Measurements from ENCODE around the gene TNFSF9. TPM values are rescaled to one million over a fixed set of nuclear protein-coding genes. Genes with fewer than 3 reads are reported as not detected.
A peak's percentile ranks its signal among the peaks of the same experiment; 100 is the strongest.

Gene TNFSF9
- total RNA-seq, 1 experiment from 2014 or later = 0.92 TPM

GRCh38 chr19:6499052-6499790, 31.6 kb upstream of the TNFSF9 start:
- Mint-ChIP-seq H3K27ac (ENCODE audit: unreplicated experiment) (no peak overlapping the region), H3K9me3 (ENCODE audit: low read depth, unreplicated experiment) (no peaks in the 10 kb centered on the region), H3K4me3 (ENCODE audit: low read depth, unreplicated experiment) (no peak overlapping the region), H3K4me1 (ENCODE audit: low read depth, unreplicated experiment) (no peaks in the 10 kb centered on the region), H3K27me3 (ENCODE audit: unreplicated experiment) (peaks cover 33% of the 10 kb centered on the region), H3K36me3 (ENCODE audit: insufficient read depth, unreplicated experiment) (peaks cover 4% of the 10 kb centered on the region)
- TF ChIP-seq CTCF (IDR thresholded peaks at IDR 0.05; ENCODE audit: unreplicated experiment) = no peak
- no TSS peak for BruUV-seq (replicated peaks)
- CTCF ChIA-PET = interaction anchor here (0.7 to 1.2 kb wide), 2 partner anchors 8 to 105 kb away, joined by 3 to 4 read pairs; no protein-coding TSS in a partner anchor
- intact Hi-C loops (cut with micrococcal nuclease; ENCODE audit: unreplicated experiment) = no loop called here
- no peak for DNase-seq

- Mint-ChIP-seq H3K9me3 (ENCODE audit: low read depth, unreplicated experiment) (no peaks in the 10 kb centered on the region), H3K27ac (ENCODE audit: unreplicated experiment) (no peak overlapping the region), H3K27me3 (ENCODE audit: unreplicated experiment) (peaks cover 33% of the 10 kb centered on the region), H3K4me3 (ENCODE audit: low read depth, unreplicated experiment) (peak overlapping the region; percentile 45), H3K4me1 (ENCODE audit: low read depth, unreplicated experiment) (no peaks in the 10 kb centered on the region), H3K36me3 (ENCODE audit: insufficient read depth, unreplicated experiment) (peaks cover 4% of the 10 kb centered on the region)
- intact Hi-C loops (cut with micrococcal nuclease; ENCODE audit: unreplicated experiment) = no loop called here
- DNase-seq = no peak
- CTCF ChIA-PET = no interaction called here
- TF ChIP-seq CTCF (IDR thresholded peaks at IDR 0.05; ENCODE audit: unreplicated experiment) = no peak
- BruUV-seq (replicated peaks) = no TSS peak
Observed at GRCh38 chr19:6500837-6501739, 29.7 kb upstream of the TNFSF9 start.

- no peaks in the 10 kb centered on the region for H3K4me1 Mint-ChIP-seq (ENCODE audit: low read depth, unreplicated experiment)
- H3K36me3 Mint-ChIP-seq (ENCODE audit: insufficient read depth, unreplicated experiment) = peaks cover 4% of the 10 kb centered on the region
- peaks cover 33% of the 10 kb centered on the region for H3K27me3 Mint-ChIP-seq (ENCODE audit: unreplicated experiment)
- CTCF ChIA-PET = interaction anchor here (0.6 kb wide), 1 partner anchor 41 kb away, joined by 4 read pairs; no protein-coding TSS in a partner anchor
- no peaks in the 10 kb centered on the region for H3K9me3 Mint-ChIP-seq (ENCODE audit: low read depth, unreplicated experiment)
- H3K4me3 Mint-ChIP-seq (ENCODE audit: low read depth, unreplicated experiment) = peak within 1 kb of the TSS; percentile 45
- TF ChIP-seq CTCF (IDR thresholded peaks at IDR 0.05; ENCODE audit: unreplicated experiment) = no peak
- intact Hi-C loops (cut with micrococcal nuclease; ENCODE audit: unreplicated experiment) = no loop called here
- peak; percentile 16 for DNase-seq
- BruUV-seq (replicated peaks) = no TSS peak
- no peak within 1 kb of the TSS for H3K27ac Mint-ChIP-seq (ENCODE audit: unreplicated experiment)
Observed at GRCh38 chr19:6501740-6502648, 28.8 kb upstream of the TNFSF9 start, which contains the start of gene TUBB4A. TUBB4A (minus strand) TSS chr19:6502309; CDS start chr19:6502212, 97 bp downstream.
